HG03095 (cell line): ENCODE data around the gene EFHD2.
"Not testable (repeated sequence)": the region's sequence is repeated elsewhere in the genome, so short reads cannot be mapped to it uniquely, and the experiment has no call there.

Experiments used
- ATAC-seq: cut with Tn5 transposase; IDR thresholded peaks from one replicate; pipeline ENCODE4 v1.9.1; 2021; ENCODE audit warnings: moderate library complexity; ENCODE audit not compliant: unreplicated experiment

Gene EFHD2

GRCh38 chr1:15451014-15451722 is 41.5 kb downstream of the EFHD2 start:
- no peak for ATAC-seq

DNA sequence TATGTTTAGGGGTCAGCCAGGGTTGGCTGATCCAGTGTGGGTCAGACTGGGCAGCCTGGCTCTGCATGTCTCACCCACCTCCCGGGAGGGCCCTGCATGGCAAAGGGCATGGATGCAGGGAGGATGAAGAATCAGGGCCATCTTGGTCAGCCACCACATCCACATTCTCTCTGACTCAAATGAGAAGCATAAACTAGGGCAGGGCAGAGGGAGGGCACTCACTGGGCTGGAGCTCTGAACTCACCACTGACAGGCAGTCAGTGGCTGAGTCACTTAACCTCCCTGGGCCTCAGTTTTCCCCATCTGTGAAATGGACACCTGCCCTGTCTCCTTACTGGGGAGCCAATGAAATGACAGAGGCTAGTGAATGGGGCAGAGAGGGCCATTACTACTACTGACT is 42.5 kb downstream of the EFHD2 start:
- no peak for ATAC-seq

DNA sequence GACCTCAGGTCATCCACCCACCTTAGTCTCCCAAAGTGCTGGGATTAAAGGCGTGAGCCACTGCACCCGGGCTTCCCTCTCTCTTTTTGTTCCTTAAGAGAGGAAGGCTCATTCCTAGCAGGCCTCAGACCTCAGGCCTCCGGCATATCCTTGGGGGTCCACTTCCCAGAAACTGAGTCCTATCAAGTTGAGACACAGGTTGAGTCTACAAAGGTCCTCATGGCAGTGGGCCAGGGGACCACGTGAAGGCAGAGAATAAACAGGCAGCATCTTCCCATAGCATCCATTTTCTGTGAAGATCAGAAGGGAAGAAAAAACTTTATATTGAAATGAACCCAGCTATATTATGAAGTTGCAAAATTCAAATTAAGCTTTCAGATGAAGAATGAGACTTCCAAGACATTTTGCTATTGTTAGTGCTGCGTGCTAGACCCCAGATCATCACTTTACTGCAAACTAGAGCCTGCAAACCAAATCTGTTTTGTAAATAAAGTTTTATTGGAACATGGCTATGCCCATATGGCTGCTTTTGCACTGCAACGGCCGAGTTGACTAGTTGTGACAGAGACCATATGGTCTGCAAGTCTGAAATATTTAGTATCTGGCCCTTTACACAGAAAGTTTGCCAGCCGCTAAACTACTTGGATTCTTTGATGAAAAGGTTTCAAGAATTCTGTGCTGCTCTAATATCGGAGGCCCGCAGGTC is 43.3 kb downstream of the EFHD2 start:
- no peak for ATAC-seq

GRCh38 chr1:15453734-15454133 is 44.0 kb downstream of the EFHD2 start:
- ATAC-seq: no peak

- no peak for ATAC-seq
Measured at GRCh38 chr1:15454256-15454655, 44.6 kb downstream of the EFHD2 start.

GRCh38 chr1:15455522-15455921 is 45.8 kb downstream of the EFHD2 start:
- ATAC-seq: no peak

GRCh38 chr1:15456313-15456954 is 46.7 kb downstream of the EFHD2 start, which contains the start of gene CELA2A:
Gene CELA2A (plus strand): TSS chr1:15456732. CDS start chr1:15456754, 22 bp downstream.
- ATAC-seq: no peak

GRCh38 chr1:15457585-15457984 is 47.9 kb downstream of the EFHD2 start:
- no peak for ATAC-seq

- not testable (repeated sequence) for ATAC-seq
Measured at GRCh38 chr1:15458388-15458787, 48.7 kb downstream of the EFHD2 start.

DNA sequence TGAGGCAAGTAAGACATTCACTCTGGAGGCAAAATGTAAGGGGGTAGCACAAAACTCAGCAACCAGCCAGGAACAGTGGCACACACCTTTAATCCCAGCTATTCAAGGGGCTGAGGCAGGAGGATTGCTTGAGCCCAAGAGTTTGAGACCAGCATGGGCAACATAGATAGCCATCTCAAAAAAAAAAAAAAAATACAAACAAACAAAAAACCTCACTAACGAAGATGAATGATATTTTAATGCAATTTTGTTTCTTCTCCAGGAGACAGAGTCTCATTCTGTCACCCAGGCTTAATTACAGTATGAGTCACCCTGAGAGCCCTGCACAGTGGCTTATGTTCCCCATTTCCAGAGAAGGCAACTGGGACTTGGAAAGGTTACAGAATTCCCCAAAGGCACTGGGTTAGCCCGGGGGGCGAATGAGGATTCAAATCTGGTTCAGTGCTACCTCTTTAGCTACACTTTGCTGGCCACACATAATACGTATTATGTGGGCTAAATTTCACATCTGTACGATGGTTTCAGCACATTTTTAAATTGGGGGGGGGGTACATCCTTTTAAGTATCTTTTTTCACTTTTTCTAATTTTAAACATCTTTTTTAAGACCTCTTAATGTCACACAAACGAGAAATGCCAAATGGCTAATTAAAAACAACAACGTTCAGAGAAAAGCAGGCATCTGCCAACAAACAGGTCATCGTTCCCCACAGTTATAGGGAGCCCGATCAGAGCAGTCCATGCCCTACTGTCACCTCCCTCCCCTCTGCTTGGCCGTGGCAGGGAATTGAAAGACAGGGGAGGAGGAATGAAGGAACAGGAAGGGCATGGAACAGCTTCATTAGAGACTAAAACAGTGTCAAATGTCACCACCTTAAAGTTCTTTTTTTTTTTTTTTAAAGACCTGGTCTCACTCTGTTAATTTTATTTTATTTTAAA is 50.4 kb downstream of the EFHD2 start:
- no peak for ATAC-seq

DNA sequence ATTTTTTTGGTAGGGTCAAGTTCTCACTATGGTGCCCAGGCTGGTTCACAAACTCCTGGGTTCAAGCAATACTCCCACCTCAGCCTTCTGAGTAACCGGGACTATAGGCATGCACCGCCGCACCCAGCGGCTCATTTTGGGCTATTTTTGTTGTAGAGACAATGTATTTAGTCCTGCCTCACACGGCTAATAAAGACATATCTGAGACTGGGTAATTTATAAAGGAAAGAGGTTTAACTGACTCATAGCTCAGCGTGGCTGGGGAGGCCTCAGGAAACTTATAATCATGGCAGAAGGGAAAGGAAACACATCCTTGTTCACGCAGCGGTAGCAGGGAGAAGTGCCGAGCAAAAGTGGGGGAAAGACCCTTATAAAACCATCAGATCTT is 51.0 kb downstream of the EFHD2 start:
- no peak for ATAC-seq

DNA sequence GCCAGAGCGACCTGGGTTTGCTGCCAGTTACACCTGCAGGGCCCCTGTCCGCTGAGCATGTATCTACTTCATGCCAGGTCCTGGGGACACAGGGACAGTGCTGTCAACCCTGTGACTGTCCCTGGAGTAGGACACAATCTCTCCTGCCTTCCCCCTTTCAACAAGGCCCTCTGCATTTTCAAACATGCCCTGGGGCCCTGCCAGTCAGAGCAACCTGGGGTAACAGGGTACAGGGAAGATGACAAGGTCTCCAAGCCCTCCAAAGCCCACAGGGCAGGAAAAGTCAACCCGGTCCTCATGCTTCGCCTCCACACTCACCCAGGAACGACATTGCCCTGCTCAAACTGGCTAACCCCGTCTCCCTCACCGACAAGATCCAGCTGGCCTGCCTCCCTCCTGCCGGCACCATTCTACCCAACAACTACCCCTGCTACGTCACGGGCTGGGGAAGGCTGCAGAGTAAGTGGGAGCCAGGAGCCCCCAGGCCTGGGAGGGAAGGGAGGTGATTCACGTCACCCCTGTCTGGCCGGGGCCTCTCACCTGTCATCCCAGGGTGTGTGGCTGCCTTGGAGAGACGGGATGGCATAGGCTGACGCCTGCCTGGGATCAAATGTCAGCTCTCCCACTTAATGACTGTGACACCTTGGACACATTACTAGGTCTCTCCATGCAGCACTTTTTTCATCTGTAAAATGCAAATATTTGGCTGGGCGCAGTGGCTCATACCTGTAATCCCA is 53.5 kb downstream of the EFHD2 start:
- not testable (repeated sequence) for ATAC-seq

- not testable (repeated sequence) for ATAC-seq
Measured at GRCh38 chr1:15463926-15464322, 54.2 kb downstream of the EFHD2 start.

DNA sequence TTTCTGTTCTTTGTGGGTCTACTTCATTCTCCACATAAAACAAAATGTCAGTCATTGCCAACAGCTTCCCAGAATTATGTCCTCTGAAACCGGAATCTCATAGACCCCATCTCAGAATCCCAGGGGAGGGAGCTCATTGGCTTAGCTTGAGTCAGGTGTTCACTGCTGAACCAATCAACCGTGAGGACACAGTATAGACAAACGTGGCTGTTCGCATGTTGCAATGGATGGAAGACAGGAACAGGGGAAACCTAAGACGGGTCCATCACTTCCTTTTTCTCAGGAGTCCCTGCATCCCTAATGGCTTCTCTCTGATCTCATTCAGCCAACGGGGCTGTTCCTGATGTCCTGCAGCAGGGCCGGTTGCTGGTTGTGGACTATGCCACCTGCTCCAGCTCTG is 56.0 kb downstream of the EFHD2 start:
- no peak for ATAC-seq

DNA sequence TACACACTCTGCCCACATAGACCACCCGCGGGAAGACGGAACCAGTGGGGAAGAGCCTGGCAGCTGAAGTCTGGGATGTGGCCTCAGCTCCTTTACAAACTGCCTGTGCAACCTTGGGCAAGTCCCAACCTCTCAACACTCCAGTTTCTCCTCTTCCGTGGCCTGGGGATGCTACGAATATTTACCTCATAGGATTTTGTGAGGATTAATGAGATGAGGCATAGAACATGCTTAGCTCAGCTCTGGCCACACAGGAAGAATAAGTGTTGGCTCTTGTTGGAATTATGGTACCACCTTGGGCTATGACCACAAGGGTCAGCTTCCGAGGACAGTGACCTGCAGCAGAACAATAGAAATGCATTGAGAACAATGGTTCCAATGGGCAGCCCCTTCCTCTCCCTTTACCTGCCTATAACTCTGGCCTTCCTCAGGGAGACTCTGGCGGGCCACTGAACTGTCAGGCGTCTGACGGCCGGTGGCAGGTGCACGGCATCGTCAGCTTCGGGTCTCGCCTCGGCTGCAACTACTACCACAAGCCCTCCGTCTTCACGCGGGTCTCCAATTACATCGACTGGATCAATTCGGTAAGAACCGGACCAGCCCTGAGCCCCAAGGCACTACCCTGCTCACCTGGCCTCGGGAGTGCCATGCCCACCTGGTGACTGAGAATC is 57.4 kb downstream of the EFHD2 start:
- not testable (repeated sequence) for ATAC-seq

GRCh38 chr1:15468145-15468544 is 58.5 kb downstream of the EFHD2 start:
- no peak for ATAC-seq

DNA sequence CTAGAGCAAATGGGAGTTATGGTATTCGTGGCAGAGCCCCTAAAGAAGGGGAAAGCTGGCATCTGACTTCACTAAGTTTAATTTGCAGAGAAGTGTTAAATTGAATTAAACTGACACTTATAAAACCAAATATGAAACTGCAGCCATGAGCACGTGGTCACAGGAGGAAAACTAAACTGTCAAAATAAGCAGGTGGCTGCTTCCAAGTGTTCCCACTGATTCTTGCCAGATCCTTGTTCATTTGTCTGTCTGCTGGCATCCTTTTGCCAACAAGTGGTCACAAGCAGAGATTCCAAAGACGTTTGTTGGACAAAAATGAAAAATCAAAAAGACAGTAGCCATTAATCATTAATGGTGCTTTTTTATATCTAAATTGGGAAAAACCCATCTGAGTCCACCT is 59.7 kb downstream of the EFHD2 start:
- ATAC-seq: no peak

GRCh38 chr1:15469821-15470448 is 60.2 kb downstream of the EFHD2 start:
- ATAC-seq: not testable (repeated sequence)

GRCh38 chr1:15471067-15471466 is 61.4 kb downstream of the EFHD2 start:
- not testable (repeated sequence) for ATAC-seq
